Activated CD8-positive, alpha-beta memory T cell treated with anti-CD3 and anti-CD28 coated beads for 48 hours (primary cell): ENCODE data around the gene DNAH8.

Experiments used
- DNase-seq, 3 experiments: peaks; one replicate each; pipeline ENCODE4 v3.0.0-alpha.2; 2020; ENCODE audit warnings: low read depth in 2 of 3, low spot score in 2 of 3

DNAH8 gene

DNA sequence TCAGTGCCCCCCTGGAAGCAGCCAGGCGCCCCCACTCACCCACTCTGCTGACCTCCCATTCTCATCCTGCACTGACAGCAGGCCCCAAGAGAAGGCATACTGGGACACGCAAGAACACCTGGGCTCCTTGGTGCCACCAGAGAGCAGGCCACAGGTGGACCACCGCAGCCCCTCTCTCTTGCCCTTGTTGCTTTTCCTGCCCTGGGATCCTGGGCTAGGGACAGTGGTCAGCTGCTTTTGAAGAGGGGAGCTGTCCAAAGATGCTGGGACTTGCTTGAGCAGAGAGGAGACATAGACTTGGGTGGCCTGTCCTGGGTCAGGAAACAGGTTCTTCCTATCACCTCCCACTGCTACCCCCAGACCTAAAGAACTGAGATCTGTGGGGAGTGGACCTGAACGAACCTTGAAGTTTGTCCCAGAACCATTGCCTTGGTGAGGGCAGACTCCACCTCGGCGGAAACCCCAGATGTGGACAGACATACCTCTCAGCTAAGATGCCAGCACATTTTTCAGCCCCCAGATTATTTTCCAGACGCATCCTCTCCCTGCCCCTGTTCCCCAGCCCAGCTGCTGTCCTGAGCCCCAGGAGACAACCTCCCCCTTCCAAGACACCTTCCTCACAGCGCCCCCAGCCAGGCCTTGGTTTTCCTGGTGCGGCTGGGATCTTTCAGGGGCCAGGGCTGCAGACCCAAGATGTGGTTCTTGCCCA, 334.6 kb downstream of the DNAH8 start:
- no peak for DNase-seq

- no peak for DNase-seq
These were observed 335.5 kb downstream of the DNAH8 start for GRCh38 chr6:39050453-39051112.

- DNase-seq, result no peak
These were observed 336.4 kb downstream of the DNAH8 start for GRCh38 chr6:39051399-39052122.

DNA sequence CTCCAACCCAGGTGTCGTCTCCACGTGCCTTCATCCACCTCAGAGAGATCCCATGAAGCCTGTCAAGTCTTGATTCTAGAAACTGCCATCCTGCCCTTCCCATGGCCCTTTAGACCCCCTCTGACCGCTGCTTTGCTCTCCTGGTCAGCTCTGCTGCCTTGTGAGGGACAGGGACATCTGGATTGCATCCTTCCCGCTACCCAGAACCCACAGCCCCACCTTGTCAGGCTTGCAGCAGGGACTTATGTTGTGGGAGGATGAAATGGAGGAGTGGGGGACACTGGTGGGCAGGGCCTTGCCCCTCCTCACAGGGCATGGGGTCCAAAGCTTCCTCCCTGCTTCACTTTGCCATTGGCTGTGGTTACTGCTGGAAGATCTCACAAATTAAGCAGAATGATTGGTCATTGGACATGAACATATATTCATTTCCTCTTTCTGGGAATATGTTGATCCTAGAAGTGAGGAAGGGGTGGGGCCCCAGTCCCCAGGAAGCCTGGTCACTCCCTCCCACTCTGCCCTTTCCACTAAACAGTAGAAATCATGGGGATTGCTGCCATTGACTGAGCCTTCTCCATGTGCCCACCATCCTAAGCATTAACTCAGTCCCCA, 338.0 kb downstream of the DNAH8 start:
- no peak for DNase-seq

- no peak for DNase-seq
These were observed 338.9 kb downstream of the DNAH8 start for GRCh38 chr6:39053854-39054576.

DNA sequence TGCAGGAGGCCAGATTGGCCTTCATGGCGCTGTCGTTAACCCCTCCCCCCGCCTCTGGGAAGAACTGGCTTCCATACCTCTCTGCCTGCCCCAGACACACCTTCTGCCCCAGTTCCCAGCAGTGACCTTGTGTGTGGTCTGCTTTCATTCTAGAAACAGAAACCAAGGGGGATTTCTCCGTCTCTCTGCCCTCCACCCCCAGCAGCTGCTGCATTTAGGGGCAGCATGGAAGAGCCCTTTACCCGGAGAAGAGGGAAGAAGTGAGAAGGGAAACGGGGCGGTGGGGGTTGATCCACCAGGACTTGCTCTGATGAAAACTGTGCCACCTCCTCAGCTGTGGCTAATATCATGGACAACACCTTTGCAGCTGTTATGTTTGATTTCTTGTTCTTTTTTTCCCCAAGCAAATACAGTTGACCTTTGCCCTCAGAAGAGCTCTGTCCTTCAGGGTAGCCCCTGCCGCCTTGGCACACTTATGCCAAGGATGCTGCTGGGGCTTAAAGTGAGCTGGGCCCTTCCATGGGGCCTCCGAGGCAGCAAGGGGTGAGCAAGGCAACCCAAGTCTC, 339.5 kb downstream of the DNAH8 start:
- no peak for DNase-seq

GRCh38 chr6:39055661-39056060, 340.6 kb downstream of the DNAH8 start:
- no peak for DNase-seq

GRCh38 chr6:39056191-39056590, 341.1 kb downstream of the DNAH8 start:
- no peak for DNase-seq

DNA sequence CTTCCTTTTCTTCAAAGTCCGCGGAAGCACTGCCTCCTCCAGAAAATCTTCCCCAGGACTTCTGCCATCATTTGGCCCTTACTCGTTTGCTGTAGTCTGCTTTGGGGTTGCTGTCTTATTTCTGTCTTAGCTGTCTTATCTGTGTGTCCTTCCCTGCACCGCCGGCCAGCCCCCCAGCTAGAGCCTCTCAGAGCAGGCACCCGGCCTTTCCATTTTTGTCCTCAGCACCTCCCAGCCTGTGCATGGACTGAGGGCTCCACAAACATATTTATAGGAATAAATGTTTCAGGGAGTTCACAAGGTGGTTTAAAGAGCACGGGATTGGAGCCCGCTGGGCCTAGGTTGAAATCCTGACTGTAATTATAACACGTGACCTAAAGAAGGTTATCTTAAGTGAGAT, 341.6 kb downstream of the DNAH8 start:
- DNase-seq, result no peak

DNA sequence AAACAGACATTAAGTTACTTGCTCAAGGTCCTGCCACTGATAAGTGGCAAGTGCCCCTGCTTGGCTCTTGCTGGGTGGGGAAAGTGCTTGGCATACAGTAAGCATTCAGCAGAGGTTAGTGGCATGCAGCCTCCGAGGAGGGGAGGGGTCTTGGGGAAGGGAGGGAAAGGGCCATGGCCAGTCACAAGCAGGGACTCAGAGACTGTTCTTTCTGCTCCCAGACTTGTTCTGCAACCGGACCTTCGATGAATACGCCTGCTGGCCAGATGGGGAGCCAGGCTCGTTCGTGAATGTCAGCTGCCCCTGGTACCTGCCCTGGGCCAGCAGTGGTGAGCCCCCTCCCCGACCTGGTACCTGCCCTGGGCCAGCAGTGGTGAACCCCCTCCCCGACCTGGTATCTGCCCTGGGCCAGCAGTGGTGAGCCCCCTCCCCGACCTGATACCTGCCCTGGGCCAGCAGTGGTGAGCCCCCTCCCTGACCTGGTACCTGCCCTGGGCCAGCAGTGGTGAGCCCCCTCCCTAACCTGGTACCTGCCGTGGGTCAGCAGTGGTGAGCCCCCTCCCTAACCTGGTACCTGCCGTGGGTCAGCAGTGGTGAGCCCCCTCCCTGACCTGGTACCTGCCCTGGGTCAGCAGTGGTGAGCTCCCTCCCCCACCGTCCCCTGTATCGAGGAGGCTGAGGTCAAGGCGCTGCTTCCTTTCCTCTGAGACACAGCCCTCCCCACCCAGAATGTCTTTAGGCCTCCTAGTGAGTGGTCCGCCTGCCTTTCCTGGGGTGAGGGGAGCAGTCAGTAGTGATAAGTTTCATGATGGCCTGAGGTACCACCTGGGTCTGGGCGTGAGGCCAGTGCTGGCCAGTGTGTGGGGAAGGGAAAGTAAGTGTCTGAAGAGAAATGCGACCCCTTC, 342.4 kb downstream of the DNAH8 start:
- no peak for DNase-seq

- DNase-seq, result no peak
These were observed 343.5 kb downstream of the DNAH8 start for GRCh38 chr6:39058471-39059147.

DNA sequence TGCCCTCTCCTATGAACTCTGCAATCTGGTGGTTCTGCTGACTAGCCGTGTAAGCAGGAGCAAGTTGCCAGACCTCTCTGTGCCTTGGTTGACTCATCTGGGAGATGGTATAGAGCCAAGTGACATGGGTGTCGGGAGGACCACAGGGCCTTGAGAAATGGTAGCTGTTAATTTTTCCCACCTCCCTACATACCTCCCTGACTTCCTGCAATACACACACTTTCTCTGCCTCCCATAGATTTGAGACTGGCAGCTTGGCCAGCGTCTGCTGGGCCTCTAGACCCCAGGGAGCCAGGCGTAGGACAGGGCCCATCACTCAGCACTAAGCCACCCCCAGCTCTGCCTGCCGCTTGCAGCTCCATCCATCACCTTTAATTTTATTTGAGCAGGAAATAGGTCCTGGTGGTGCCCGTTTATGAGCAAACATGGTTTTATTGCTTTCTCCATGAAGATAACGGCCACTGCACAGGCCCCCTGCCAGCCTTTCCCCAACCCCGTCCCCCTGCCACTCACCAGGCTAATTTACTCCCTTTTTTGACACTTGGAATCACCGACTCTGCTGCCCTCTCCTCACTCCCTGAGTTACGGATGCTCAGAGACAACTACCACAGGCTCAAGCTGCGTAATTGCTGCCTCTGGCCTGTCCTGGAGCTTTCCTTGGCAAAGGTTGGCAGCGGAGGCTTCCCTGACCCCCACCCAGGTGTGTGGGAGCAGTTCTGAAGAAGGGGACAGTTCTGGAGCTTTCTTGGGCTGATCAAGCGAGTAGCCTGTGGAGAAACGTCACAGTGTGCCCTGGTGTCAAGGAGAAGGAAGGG, 344.6 kb downstream of the DNAH8 start:
- DNase-seq, result no peak

DNA sequence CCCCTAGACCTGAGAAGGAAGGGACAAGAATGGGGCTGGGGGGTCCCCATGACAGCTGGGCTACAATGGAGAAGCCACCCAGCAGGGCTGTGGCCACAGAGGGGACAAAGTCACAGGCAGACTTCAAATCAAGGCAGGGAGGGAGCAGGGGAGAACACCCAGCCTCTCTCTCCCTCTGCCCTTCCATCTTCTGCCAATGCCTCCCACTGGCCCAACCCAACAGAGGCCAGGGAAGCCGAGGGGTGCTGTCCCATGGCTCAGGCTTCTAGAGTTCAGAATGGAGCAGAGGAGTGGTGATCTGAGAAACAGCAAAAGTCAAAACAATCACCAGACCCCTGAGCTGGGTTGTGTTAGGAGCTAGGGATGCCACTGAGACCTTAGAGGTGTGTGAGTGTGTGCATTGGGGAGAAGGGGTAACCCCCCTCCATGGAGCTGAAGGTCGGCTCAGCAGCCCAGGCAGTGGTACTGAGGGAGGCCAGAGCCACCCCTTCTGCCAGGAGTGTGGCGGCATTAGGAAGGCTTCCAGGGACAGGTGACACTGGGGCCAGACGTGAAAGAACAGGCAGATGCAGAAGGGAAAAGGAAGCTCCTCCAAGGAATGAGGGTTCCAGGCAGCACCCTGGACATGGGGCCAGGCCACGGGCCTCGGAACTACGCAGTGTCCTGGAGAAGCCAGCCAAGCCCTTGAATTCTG, 345.5 kb downstream of the DNAH8 start:
- DNase-seq, result no peak

GRCh38 chr6:39061182-39061581, 346.1 kb downstream of the DNAH8 start:
- no peak for DNase-seq

GRCh38 chr6:39061588-39061987, 346.5 kb downstream of the DNAH8 start:
- DNase-seq, result no peak

- DNase-seq, result no peak
These were observed 347.1 kb downstream of the DNAH8 start for GRCh38 chr6:39062014-39062740.

DNA sequence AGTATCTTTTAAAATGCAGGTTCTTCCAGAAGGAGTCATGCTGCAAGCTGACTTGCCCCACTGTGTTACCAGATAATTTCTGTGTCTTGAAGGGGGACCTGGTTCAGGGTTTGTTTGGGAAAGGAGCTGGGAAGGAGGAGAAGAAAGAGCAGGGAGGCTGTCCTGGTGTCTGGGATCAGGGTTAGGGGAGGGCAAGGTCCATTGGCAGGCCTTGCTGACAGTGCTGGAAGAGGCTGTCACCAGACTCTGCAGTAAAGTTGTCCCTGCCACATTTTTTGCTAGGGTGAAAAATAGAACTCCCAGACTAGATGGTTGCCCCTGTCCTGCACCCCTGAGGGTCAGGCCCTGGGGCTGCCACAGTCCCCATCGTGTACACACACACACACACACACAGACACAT, 348.4 kb downstream of the DNAH8 start:
- DNase-seq, result no peak
